A549 (cell line): ENCODE measurements around the gene PFN1.

Source experiments
- CTCF ChIP-seq: fragments of >200 bp; sonication (Bioruptor Twin); formaldehyde crosslinking; IDR thresholded peaks from 3 replicates; pipeline ENCODE4 v1.5.1; 2016
- KDM5A ChIP-seq: fragments of 200-600 bp; sonication (generic); IDR thresholded peaks from 2 replicates; pipeline ENCODE4 v1.6.1; 2016; ENCODE audit warnings: antibody characterized with exemption, mild to moderate bottlenecking
- TF ChIP-seq, protein P1 (sequence below): fragments of 150-350 bp; IDR thresholded peaks from 2 replicates; pipeline ENCODE4 v1.6.1; 2014; ENCODE audit warnings: low read depth, mild to moderate bottlenecking, low read length
- TF ChIP-seq, protein P2 (sequence below): fragments of >200 bp; sonication (Bioruptor Twin); formaldehyde crosslinking; IDR thresholded peaks from 3 replicates; pipeline ENCODE4 v1.6.1; 2016
- TF ChIP-seq, protein P3 (sequence below): fragments of 450-650 bp; IDR thresholded peaks from 2 replicates; pipeline ENCODE4 v1.6.1; 2014; ENCODE audit warnings: antibody characterized with exemption
- TF ChIP-seq, protein P4 (sequence below): fragments of 250-450 bp; sonication (Bioruptor Pico); IDR thresholded peaks from 2 replicates; pipeline ENCODE4 v1.5.0; 2020; ENCODE audit warnings: low read depth, mild to moderate bottlenecking, moderate library complexity

- TF ChIP-seq, protein P1, sequence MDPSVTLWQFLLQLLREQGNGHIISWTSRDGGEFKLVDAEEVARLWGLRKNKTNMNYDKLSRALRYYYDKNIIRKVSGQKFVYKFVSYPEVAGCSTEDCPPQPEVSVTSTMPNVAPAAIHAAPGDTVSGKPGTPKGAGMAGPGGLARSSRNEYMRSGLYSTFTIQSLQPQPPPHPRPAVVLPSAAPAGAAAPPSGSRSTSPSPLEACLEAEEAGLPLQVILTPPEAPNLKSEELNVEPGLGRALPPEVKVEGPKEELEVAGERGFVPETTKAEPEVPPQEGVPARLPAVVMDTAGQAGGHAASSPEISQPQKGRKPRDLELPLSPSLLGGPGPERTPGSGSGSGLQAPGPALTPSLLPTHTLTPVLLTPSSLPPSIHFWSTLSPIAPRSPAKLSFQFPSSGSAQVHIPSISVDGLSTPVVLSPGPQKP, result no peak
- TF ChIP-seq CTCF, result no peak
- TF ChIP-seq, protein P2, sequence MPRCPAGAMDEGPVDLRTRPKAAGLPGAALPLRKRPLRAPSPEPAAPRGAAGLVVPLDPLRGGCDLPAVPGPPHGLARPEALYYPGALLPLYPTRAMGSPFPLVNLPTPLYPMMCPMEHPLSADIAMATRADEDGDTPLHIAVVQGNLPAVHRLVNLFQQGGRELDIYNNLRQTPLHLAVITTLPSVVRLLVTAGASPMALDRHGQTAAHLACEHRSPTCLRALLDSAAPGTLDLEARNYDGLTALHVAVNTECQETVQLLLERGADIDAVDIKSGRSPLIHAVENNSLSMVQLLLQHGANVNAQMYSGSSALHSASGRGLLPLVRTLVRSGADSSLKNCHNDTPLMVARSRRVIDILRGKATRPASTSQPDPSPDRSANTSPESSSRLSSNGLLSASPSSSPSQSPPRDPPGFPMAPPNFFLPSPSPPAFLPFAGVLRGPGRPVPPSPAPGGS, result no peak
- TF ChIP-seq, protein P3, sequence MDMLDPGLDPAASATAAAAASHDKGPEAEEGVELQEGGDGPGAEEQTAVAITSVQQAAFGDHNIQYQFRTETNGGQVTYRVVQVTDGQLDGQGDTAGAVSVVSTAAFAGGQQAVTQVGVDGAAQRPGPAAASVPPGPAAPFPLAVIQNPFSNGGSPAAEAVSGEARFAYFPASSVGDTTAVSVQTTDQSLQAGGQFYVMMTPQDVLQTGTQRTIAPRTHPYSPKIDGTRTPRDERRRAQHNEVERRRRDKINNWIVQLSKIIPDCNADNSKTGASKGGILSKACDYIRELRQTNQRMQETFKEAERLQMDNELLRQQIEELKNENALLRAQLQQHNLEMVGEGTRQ, result no peak
- TF ChIP-seq, protein P4, sequence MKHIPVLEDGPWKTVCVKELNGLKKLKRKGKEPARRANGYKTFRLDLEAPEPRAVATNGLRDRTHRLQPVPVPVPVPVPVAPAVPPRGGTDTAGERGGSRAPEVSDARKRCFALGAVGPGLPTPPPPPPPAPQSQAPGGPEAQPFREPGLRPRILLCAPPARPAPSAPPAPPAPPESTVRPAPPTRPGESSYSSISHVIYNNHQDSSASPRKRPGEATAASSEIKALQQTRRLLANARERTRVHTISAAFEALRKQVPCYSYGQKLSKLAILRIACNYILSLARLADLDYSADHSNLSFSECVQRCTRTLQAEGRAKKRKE, result no peak
- no peak for TF ChIP-seq KDM5A
These were observed 10.2 kb downstream of the PFN1 start for GRCh38 chr17:4938069-4938491.
